KMS-11 (cell line): Measurements from ENCODE around the gene NUP188.

Source experiments
- H2AFZ ChIP-seq: fragments of 200-600 bp; sonication (generic); 2 replicates; pipeline ENCODE4 v1.6.1; 2016; ENCODE audit warnings: antibody characterized with exemption, mixed run types, low read depth
- H3K27ac ChIP-seq: fragments of 200-600 bp; sonication (generic); 2 replicates; pipeline ENCODE4 v1.6.1; 2016; ENCODE audit warnings: mild to moderate bottlenecking, mixed run types
- H3K27me3 ChIP-seq: fragments of 200-600 bp; sonication (generic); 2 replicates; pipeline ENCODE4 v1.6.1; 2017; ENCODE audit warnings: mild to moderate bottlenecking, low read depth, mixed run types, moderate library complexity; ENCODE audit not compliant: insufficient read depth
- H3K36me3 ChIP-seq: fragments of 200-600 bp; sonication (generic); 2 replicates; pipeline ENCODE4 v1.6.1; 2017; ENCODE audit warnings: mild to moderate bottlenecking, mixed run types; ENCODE audit not compliant: insufficient read depth
- H3K4me1 ChIP-seq: fragments of 200-600 bp; sonication (generic); 2 replicates; pipeline ENCODE4 v1.6.1; 2016; ENCODE audit warnings: mild to moderate bottlenecking, low read depth, mixed run types; ENCODE audit not compliant: poor library complexity, severe bottlenecking
- H3K4me2 ChIP-seq: fragments of 200-600 bp; sonication (generic); 2 replicates; pipeline ENCODE4 v1.7.0; 2016; ENCODE audit warnings: mild to moderate bottlenecking, mixed run types
- H3K4me3 ChIP-seq: fragments of 200-600 bp; sonication (generic); IDR thresholded peaks from 2 replicates; pipeline ENCODE4 v1.6.1; 2017; ENCODE audit warnings: low read depth, low read length, mixed read lengths; ENCODE audit not compliant: insufficient read depth
- H3K79me2 ChIP-seq: fragments of 200-600 bp; sonication (generic); 2 replicates; pipeline ENCODE4 v1.6.1; 2016; ENCODE audit warnings: low read depth, mixed run types; ENCODE audit not compliant: insufficient read depth
- H3K9ac ChIP-seq: fragments of 200-600 bp; sonication (generic); 2 replicates; pipeline ENCODE4 v1.6.1; 2016; ENCODE audit warnings: mild to moderate bottlenecking, mixed run types
- H4K20me1 ChIP-seq: fragments of 200-600 bp; sonication (generic); 2 replicates; pipeline ENCODE4 v1.6.1; 2016; ENCODE audit warnings: mild to moderate bottlenecking, mixed run types; ENCODE audit not compliant: insufficient read depth
- CTCF ChIP-seq: fragments of 200-600 bp; sonication (generic); conservative IDR thresholded peaks from 2 replicates; pipeline ENCODE4 v1.6.1; 2017; ENCODE audit warnings: low read depth, mild to moderate bottlenecking, antibody characterized with exemption, low read length, moderate library complexity, mixed read lengths

The NUP188 gene

GRCh38 chr9:128987805-128988204, 40.3 kb downstream of the NUP188 start:
- Histone ChIP-seq H2AFZ (no peak overlapping the region), H3K79me2 (no peaks in the 10 kb centered on the region), H3K4me2 (no peak overlapping the region), H3K4me3 (no peak overlapping the region), H3K36me3 (peaks cover 11% of the 10 kb centered on the region; the same call in 1 of the 2 replicates), H3K27me3 (no peaks in the 10 kb centered on the region), H3K27ac (no peak overlapping the region), H3K4me1 (no peaks in the 10 kb centered on the region), H4K20me1 (no peaks in the 10 kb centered on the region), H3K9ac (no peak overlapping the region)
- TF ChIP-seq CTCF = no peak

- Histone ChIP-seq H3K4me1 (no peaks in the 10 kb centered on the region), H3K9ac (no peak overlapping the region), H2AFZ (no peak overlapping the region), H4K20me1 (no peaks in the 10 kb centered on the region), H3K27me3 (no peaks in the 10 kb centered on the region), H3K4me2 (no peak overlapping the region), H3K36me3 (peaks cover 11% of the 10 kb centered on the region; the same call in 1 of the 2 replicates), H3K79me2 (no peaks in the 10 kb centered on the region), H3K27ac (no peak overlapping the region), H3K4me3 (no peak overlapping the region)
- peak; percentile 34; the same call in 1 of the 2 replicates for TF ChIP-seq CTCF
These were observed 45.5 kb downstream of the NUP188 start for GRCh38 chr9:128992995-128993394.

- Histone ChIP-seq H3K36me3 (peaks cover 11% of the 10 kb centered on the region; the same call in 1 of the 2 replicates), H3K27ac (no peak overlapping the region), H3K4me2 (no peak overlapping the region), H4K20me1 (no peaks in the 10 kb centered on the region), H3K27me3 (no peaks in the 10 kb centered on the region), H3K4me1 (no peaks in the 10 kb centered on the region), H3K9ac (no peak overlapping the region), H3K79me2 (no peaks in the 10 kb centered on the region), H2AFZ (no peak overlapping the region), H3K4me3 (no peak overlapping the region)
- TF ChIP-seq CTCF = no peak
These were observed 48.3 kb downstream of the NUP188 start for GRCh38 chr9:128995791-128996190.

- no peak overlapping the region for H2AFZ ChIP-seq
- H3K4me2 ChIP-seq = no peak overlapping the region
- no peaks in the 10 kb centered on the region for H4K20me1 ChIP-seq
- H3K79me2 ChIP-seq = no peaks in the 10 kb centered on the region
- no peak overlapping the region for H3K4me3 ChIP-seq
- H3K36me3 ChIP-seq = peaks cover 11% of the 10 kb centered on the region; the same call in 1 of the 2 replicates
- TF ChIP-seq CTCF = no peak
- H3K4me1 ChIP-seq = no peaks in the 10 kb centered on the region
- H3K9ac ChIP-seq = no peak overlapping the region
- no peak overlapping the region for H3K27ac ChIP-seq
- no peaks in the 10 kb centered on the region for H3K27me3 ChIP-seq
These were observed 51.0 kb downstream of the NUP188 start for GRCh38 chr9:128998462-128998861.
